PC-9 (cell line): ENCODE results near the gene NME7. TPM values are rescaled to one million over a fixed set of nuclear protein-coding genes. Genes with fewer than 3 reads are reported as not detected.

Experiments
- BruUV-seq: library from RNA; stranded (reverse); fragments of 400-500 nt; replicated peaks from 2 replicates; lab custom pipeline; 2021; lab: Mats Ljungman, UMichigan
- CTCF ChIA-PET: fragments of 300-600 bp; sonication (Branson Sonifier 250); formaldehyde crosslinking; loops from one replicate; lab custom pipeline; 2022; ENCODE audit warnings: antibody characterized with exemption; lab: Charles Lee
- POLR2A ChIA-PET: fragments of 300-600 bp; sonication (Branson Sonifier 250); formaldehyde crosslinking; loops from one replicate; lab custom pipeline; 2022; ENCODE audit warnings: antibody characterized with exemption; ENCODE audit not compliant: unreplicated experiment; lab: Charles Lee
- DNase-seq, 2 experiments: peaks; one replicate each; pipeline versions ENCODE4 v3.0.0 to v3.0.0-alpha.2; 2015 to 2022; ENCODE audit warnings: mixed read lengths in 1 of 2
- H2AFZ ChIP-seq: fragments of 200-600 bp; sonication (generic); 2 replicates; pipeline ENCODE4 v1.8.1; 2017; ENCODE audit warnings: antibody characterized with exemption
- H3F3A ChIP-seq: fragments of 200-600 bp; sonication (generic); 2 replicates; pipeline ENCODE4 v1.8.1; 2017; ENCODE audit warnings: antibody characterized with exemption, mild to moderate bottlenecking, low read depth; ENCODE audit not compliant: insufficient read depth
- H3K27ac ChIP-seq: fragments of 200-600 bp; sonication (generic); 2 replicates; pipeline ENCODE4 v1.6.1; 2016; ENCODE audit warnings: mixed run types
- H3K27me3 ChIP-seq: fragments of 200-600 bp; sonication (generic); 2 replicates; pipeline ENCODE4 v1.6.1; 2016; ENCODE audit warnings: low read depth, mixed run types; ENCODE audit not compliant: insufficient read depth
- H3K36me3 ChIP-seq: fragments of 200-600 bp; sonication (generic); 2 replicates; pipeline ENCODE4 v1.6.1; 2016; ENCODE audit warnings: low read depth, mixed run types
- H3K4me1 ChIP-seq: fragments of 200-600 bp; sonication (generic); replicated peaks from 2 replicates; pipeline ENCODE4 v1.6.1; 2016; ENCODE audit warnings: mixed run types; ENCODE audit not compliant: insufficient read depth
- H3K4me2 ChIP-seq: fragments of 200-600 bp; sonication (generic); 2 replicates; pipeline ENCODE4 v1.6.1; 2017; ENCODE audit warnings: mixed run types
- H3K4me3 ChIP-seq: fragments of 200-600 bp; sonication (generic); 2 replicates; pipeline ENCODE4 v1.6.1; 2016; ENCODE audit warnings: mixed run types
- H3K79me2 ChIP-seq: fragments of 200-600 bp; sonication (generic); 2 replicates; pipeline ENCODE4 v1.6.1; 2017; ENCODE audit warnings: low read depth, mixed run types
- H3K9me2 ChIP-seq: fragments of 200-600 bp; sonication (generic); 2 replicates; pipeline ENCODE4 v1.8.1; 2017; ENCODE audit warnings: mild to moderate bottlenecking; ENCODE audit not compliant: insufficient read depth
- H3K9me3 ChIP-seq: fragments of 200-600 bp; sonication (generic); 2 replicates; pipeline ENCODE4 v1.8.1; 2016; ENCODE audit warnings: low read depth; ENCODE audit not compliant: insufficient read depth
- H4K20me1 ChIP-seq: fragments of 200-600 bp; sonication (generic); 2 replicates; pipeline ENCODE4 v1.8.1; 2017; ENCODE audit not compliant: insufficient read depth
- EZH2 ChIP-seq: fragments of 200-600 bp; sonication (generic); IDR thresholded peaks from 2 replicates; pipeline ENCODE4 v1.8.0; 2017; ENCODE audit warnings: antibody characterized with exemption, low read depth
- intact Hi-C: fragments of 100-400 bp; cut with micrococcal nuclease; formaldehyde crosslinking; loops from one replicate; pipeline ENCODE4 v1.10.0; 2022; ENCODE audit not compliant: unreplicated experiment
- total RNA-seq: library from RNA; stranded (reverse); gene quantifications from 2 replicates; pipeline ENCODE4 v1.2.3, GENCODE V29; 2021
- TF ChIP-seq, protein P1 (sequence below): fragments of 200-600 bp; sonication (generic); conservative IDR thresholded peaks from 2 replicates; pipeline ENCODE4 v1.6.1; 2017; ENCODE audit warnings: mixed run types, antibody characterized with exemption, mild to moderate bottlenecking, moderate library complexity

NME7 gene
- total RNA-seq, 1 experiment from 2014 or later: 21.4 TPM

DNA sequence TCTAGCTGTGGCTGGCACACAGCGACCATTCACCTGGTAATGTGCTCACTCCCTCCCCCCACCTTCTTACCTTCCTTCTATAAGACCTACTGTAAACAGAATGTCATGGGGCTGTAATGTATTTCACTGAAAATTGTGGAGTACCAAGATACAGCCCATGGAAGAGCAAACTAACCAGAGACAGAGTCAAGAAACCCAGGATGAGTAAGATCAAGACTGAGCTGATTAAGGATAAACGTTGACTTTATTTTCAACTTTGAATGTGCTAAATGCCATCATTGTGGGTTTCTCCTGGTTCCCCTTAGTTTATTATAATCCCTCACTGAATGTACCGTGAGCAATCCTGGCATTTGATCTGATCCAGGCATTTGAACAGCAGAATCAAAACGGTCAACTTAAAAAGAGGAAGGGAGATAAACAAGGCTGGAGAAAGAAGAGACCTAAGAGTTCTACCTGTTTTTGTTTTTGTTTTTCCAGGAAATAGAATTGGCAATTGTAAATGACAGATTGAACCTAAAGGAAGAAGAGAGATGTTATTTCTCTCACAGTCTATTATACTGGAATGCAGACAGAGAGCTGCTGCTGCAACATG is 277.2 kb downstream of the NME7 start:
- Histone ChIP-seq H3F3A (no peaks in the 10 kb centered on the region), H3K27ac (no peak overlapping the region), H3K27me3 (no peaks in the 10 kb centered on the region), H3K36me3 (no peaks in the 10 kb centered on the region), H3K9me2 (no peaks in the 10 kb centered on the region), H3K4me1 (0 out of 2 replicates have a peak, but pooled peaks cover 8% of the 10 kb centered on the region), H2AFZ (no peak overlapping the region), H3K4me2 (no peak overlapping the region), H3K79me2 (no peaks in the 10 kb centered on the region), H4K20me1 (no peaks in the 10 kb centered on the region), H3K9me3 (no peaks in the 10 kb centered on the region), H3K4me3 (no peak overlapping the region)
- POLR2A ChIA-PET: interaction anchor here (0.6 kb wide), 1 partner anchor 15 kb away, joined by 3 read pairs; no protein-coding TSS in a partner anchor
- TF ChIP-seq EZH2: no peak
- TF ChIP-seq, protein P1, sequence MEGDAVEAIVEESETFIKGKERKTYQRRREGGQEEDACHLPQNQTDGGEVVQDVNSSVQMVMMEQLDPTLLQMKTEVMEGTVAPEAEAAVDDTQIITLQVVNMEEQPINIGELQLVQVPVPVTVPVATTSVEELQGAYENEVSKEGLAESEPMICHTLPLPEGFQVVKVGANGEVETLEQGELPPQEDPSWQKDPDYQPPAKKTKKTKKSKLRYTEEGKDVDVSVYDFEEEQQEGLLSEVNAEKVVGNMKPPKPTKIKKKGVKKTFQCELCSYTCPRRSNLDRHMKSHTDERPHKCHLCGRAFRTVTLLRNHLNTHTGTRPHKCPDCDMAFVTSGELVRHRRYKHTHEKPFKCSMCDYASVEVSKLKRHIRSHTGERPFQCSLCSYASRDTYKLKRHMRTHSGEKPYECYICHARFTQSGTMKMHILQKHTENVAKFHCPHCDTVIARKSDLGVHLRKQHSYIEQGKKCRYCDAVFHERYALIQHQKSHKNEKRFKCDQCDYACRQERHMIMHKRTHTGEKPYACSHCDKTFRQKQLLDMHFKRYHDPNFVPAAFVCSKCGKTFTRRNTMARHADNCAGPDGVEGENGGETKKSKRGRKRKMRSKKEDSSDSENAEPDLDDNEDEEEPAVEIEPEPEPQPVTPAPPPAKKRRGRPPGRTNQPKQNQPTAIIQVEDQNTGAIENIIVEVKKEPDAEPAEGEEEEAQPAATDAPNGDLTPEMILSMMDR: no peak
- intact Hi-C loops: no loop called here
- CTCF ChIA-PET: interaction anchor here (0.7 kb wide), 1 partner anchor 630 kb away, joined by 9 read pairs; no protein-coding TSS in a partner anchor
- BruUV-seq: no TSS peak
- DNase-seq: no peak

DNA sequence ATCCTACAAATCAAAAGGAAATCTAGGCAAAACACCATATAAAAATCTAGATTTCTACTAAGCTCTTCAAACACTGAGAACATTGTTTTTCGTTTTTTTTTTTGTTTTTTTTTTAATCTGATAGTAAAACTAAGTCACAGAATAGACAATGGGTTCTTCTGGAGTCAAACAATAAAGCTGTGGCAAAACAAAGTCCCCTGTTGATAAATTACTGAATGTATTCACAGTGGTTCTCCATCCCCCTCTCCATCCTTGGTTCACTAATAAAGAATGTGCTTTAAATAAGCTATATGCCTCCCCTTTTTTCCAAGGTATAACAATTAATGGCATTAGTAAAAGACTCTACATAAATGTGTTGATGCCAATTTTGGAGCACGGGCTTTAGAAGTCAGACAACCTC is 277.8 kb downstream of the NME7 start:
- CTCF ChIA-PET: interaction anchor here (0.7 kb wide), 1 partner anchor 630 kb away, joined by 9 read pairs; no protein-coding TSS in a partner anchor
- no peak for TF ChIP-seq EZH2
- TF ChIP-seq, protein P1: no peak
- Histone ChIP-seq H3K36me3 (no peaks in the 10 kb centered on the region), H2AFZ (no peak overlapping the region), H3K9me3 (no peaks in the 10 kb centered on the region), H3K9me2 (no peaks in the 10 kb centered on the region), H3K27ac (no peak overlapping the region), H4K20me1 (no peaks in the 10 kb centered on the region), H3F3A (no peaks in the 10 kb centered on the region), H3K79me2 (no peaks in the 10 kb centered on the region), H3K4me1 (0 out of 2 replicates have a peak, but pooled peaks cover 8% of the 10 kb centered on the region), H3K4me3 (no peak overlapping the region), H3K27me3 (no peaks in the 10 kb centered on the region), H3K4me2 (no peak overlapping the region)
- intact Hi-C loops: no loop called here
- DNase-seq: no peak
- POLR2A ChIA-PET: no interaction called here
- BruUV-seq: no TSS peak

DNA sequence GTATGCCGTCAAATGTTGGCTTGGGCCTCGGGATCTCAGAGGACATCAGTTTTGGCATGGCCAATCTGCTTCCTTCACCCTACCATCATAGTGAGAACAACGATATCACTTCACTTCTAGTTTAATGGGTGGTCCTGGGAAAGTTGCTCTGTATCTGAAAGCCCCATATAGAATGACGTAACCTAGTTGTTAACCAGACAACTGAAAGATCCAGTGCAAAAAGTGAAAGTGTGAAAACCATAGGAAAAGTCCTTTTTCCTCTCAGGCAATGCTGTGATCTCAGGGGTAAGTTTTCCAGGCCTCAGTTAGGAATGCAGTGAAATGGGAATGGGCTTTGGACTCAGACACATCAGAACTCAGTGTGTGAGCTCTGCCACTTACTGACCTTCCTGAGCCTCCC is 279.7 kb downstream of the NME7 start:
- Histone ChIP-seq H3K9me3 (no peaks in the 10 kb centered on the region), H3K4me1 (0 out of 2 replicates have a peak, but pooled peaks cover 8% of the 10 kb centered on the region), H3K79me2 (no peaks in the 10 kb centered on the region), H3K27me3 (no peaks in the 10 kb centered on the region), H3K27ac (no peak overlapping the region), H3F3A (no peaks in the 10 kb centered on the region), H3K36me3 (no peaks in the 10 kb centered on the region), H3K4me3 (no peak overlapping the region), H4K20me1 (no peaks in the 10 kb centered on the region), H3K9me2 (no peaks in the 10 kb centered on the region), H2AFZ (no peak overlapping the region), H3K4me2 (no peak overlapping the region)
- ChIA-PET POLR2A (no interaction called here), CTCF (no interaction called here)
- BruUV-seq: no TSS peak
- TF ChIP-seq EZH2: no peak
- TF ChIP-seq, protein P1: no peak
- intact Hi-C loops: no loop called here
- DNase-seq: no peak
